Right lobe of liver (tissue), 6 donors: ENCODE results near the gene TRAP1. TPM values are rescaled to one million over a fixed set of nuclear protein-coding genes. Genes with fewer than 3 reads are reported as not detected.

Experiments used
- ATAC-seq, 4 donors: fragments of 200-7000 bp; cut with Tn5 transposase; one replicate each; pipeline ENCODE4 v1.9.1; 2020; ENCODE audit warnings: mild to moderate bottlenecking in 4 of 4, moderate library complexity in 4 of 4
- DNase-seq, 3 donors: peaks; one replicate each; pipeline ENCODE4 v3.0.0-alpha.2; 2020
- H3K27ac ChIP-seq, 3 donors: fragments of 200-600 bp; one replicate each; pipeline ENCODE4 v1.8.0; 2022
- H3K27me3 ChIP-seq, 2 donors: fragments of 200-600 bp; one replicate each; pipeline ENCODE4 v1.8.0; 2022
- H3K36me3 ChIP-seq, 4 donors: fragments of 200-600 bp; sonication (generic) in 1 of 4; one replicate each; pipeline versions ENCODE4 v1.5.1 to v1.8.0; 2017 to 2022; ENCODE audit warnings: control low read depth in 1 of 4
- H3K4me1 ChIP-seq, 4 donors: fragments of 200-600 bp; sonication (generic) in 1 of 4; one replicate each; pipeline versions ENCODE4 v1.5.1 to v1.8.0; 2017 to 2022; ENCODE audit warnings: control low read depth in 1 of 4
- H3K4me3 ChIP-seq, 3 donors: fragments of 200-600 bp; one replicate each; pipeline ENCODE4 v1.8.0; 2022
- H3K9me3 ChIP-seq, 4 donors: fragments of 200-600 bp; sonication (generic) in 1 of 4; one replicate each; pipeline versions ENCODE4 v1.5.1 to v1.8.0; 2017 to 2022; ENCODE audit warnings: control low read depth in 1 of 4
- CTCF ChIP-seq, 4 donors: fragments of 200-600 bp in 3 of 4; fragments of 450-650 bp in 1 of 4; IDR thresholded peaks; one replicate each; pipeline versions ENCODE4 v1.5.1 to v1.8.0; 2016 to 2022; ENCODE audit warnings: antibody characterized with exemption in 4 of 4, mild to moderate bottlenecking in 2 of 4
- POLR2A ChIP-seq: fragments of 450-650 bp; IDR thresholded peaks from one replicate; pipeline ENCODE4 v1.6.1; 2017; ENCODE audit warnings: antibody characterized with exemption, mild to moderate bottlenecking
- WGBS: methylation state at CpG from one replicate; pipeline ENCODE4 v1.1.6; 2018; ENCODE audit warnings: low coverage, low lambda C conversion rate; ENCODE audit not compliant: insufficient coverage; ENCODE audit errors: missing lambda C conversion rate; 5-methylcytosine and 5-hydroxymethylcytosine counted together
- intact Hi-C, 2 donors: fragments of 100-400 bp; cut with DNase I; formaldehyde crosslinking; loops; one replicate each; pipeline versions ENCODE4 v1.11.2 to v1.14.1; 2022
- total RNA-seq, 6 experiments: library from RNA; depleted of rRNA in 2 of 6; stranded (reverse); fragments of >200 nt in 2 of 6; fragmentation: NEBNext Ultra II Directional in 3 of 6; extraction: Animal tissue kit (Norgen Biotek cat#: 25700) in 3 of 6; gene quantifications; one replicate each; pipeline versions ENCODE4 v1.1.0 to v1.2.4, GENCODE V29; 2016 to 2023
- donor health status: DM: no; HTN: yes; CAD: no.
- donor health status: DM: no; HTN: no; CAD: no.
- donor health status: DM: no; HTN: no; CAD: no.
- donor health status: DM: no; HTN: yes; CAD: no.
- donor health status: DM: no; HTN: yes; CAD: no.

The TRAP1 gene
- total RNA-seq, 6 experiments from 2014 or later, result 93.4 to 169 (median 123) TPM

GRCh38 chr16:3687021-3687420 is 30.3 kb downstream of the TRAP1 start:
- H3K27me3 ChIP-seq, result no peaks in the 10 kb centered on the region
- DNase-seq (no peak), ATAC-seq (no peak)
- H3K9me3 ChIP-seq, result no peaks in the 10 kb centered on the region
- WGBS, result 88% methylated on average over 5 of the region's 7 CpGs
- peaks cover 0 to 11% (median 5%) of the 10 kb centered on the region in 4 donors for H3K4me1 ChIP-seq
- no peak overlapping the region for H3K4me3 ChIP-seq
- peaks cover 0 to 47% (median 16%) of the 10 kb centered on the region in 4 donors for H3K36me3 ChIP-seq
- H3K27ac ChIP-seq, result no peak overlapping the region
- intact Hi-C loops, result loop anchor here in 1 of 2 donors (10.0 kb wide), 1 partner anchor 188 kb away; no protein-coding TSS in a partner anchor
- no peak for TF ChIP-seq POLR2A
- TF ChIP-seq CTCF (IDR thresholded peaks at IDR 0.05), result no peak

GRCh38 chr16:3681206-3681605 is 36.1 kb downstream of the TRAP1 start:
- Histone ChIP-seq H3K4me3 (no peak overlapping the region), H3K27me3 (no peaks in the 10 kb centered on the region), H3K36me3 (peaks cover 0 to 28% (median 14%) of the 10 kb centered on the region in 4 donors), H3K27ac (no peak overlapping the region), H3K4me1 (peaks cover 0 to 19% (median 6%) of the 10 kb centered on the region in 4 donors), H3K9me3 (no peaks in the 10 kb centered on the region)
- DNase-seq (peak in 2 of 3 donors; percentile 67 to 81), ATAC-seq (peak; percentile 61 to 76 (median 72))
- TF ChIP-seq POLR2A (no peak), CTCF (IDR thresholded peaks at IDR 0.05) (no peak)
- 16% methylated on average over 2 of the region's 3 CpGs for WGBS
- intact Hi-C loops, result loop anchor here in 1 of 2 donors (10.0 kb wide), 1 partner anchor 194 kb away; no protein-coding TSS in a partner anchor

GRCh38 chr16:3677994-3678393 is 39.3 kb downstream of the TRAP1 start:
- DNase-seq (peak in 2 of 3 donors; percentile 81 to 84), ATAC-seq (peak; percentile 65 to 80 (median 72))
- no peaks in the 10 kb centered on the region for H3K9me3 ChIP-seq
- TF ChIP-seq POLR2A, result no peak
- no peak for TF ChIP-seq CTCF (IDR thresholded peaks at IDR 0.05)
- peaks cover 0 to 26% (median 16%) of the 10 kb centered on the region in 4 donors for H3K36me3 ChIP-seq
- intact Hi-C loops, result no loop called here
- no peak overlapping the region for H3K4me3 ChIP-seq
- peak overlapping the region in 2 of 3 donors; percentile 5 to 59 for H3K27ac ChIP-seq
- peaks cover 0 to 19% (median 6%) of the 10 kb centered on the region in 4 donors for H3K4me1 ChIP-seq
- no peaks in the 10 kb centered on the region for H3K27me3 ChIP-seq
- WGBS, result 58% methylated on average over 10 of the region's 11 CpGs

- peaks cover 0 to 10% (median 3%) of the 10 kb centered on the region in 4 donors for H3K4me1 ChIP-seq
- TF ChIP-seq POLR2A (no peak), CTCF (IDR thresholded peaks at IDR 0.05) (no peak)
- H3K4me3 ChIP-seq, result no peak overlapping the region
- no peak overlapping the region for H3K27ac ChIP-seq
- H3K36me3 ChIP-seq, result peaks cover 0 to 29% (median 16%) of the 10 kb centered on the region in 4 donors
- DNase-seq (no peak), ATAC-seq (peak in 1 of 4 donors; percentile 6)
- no peaks in the 10 kb centered on the region for H3K9me3 ChIP-seq
- no CpG with 5 or more reads among the region's 24 CpGs for WGBS
- intact Hi-C loops, result no loop called here
- H3K27me3 ChIP-seq, result no peaks in the 10 kb centered on the region
Observed at GRCh38 chr16:3675601-3676130, 41.7 kb downstream of the TRAP1 start.
